A549 treated with dexamethasone at 1 μM for 4 hours (cell line): ENCODE data around the gene TRPV2. TPM values are rescaled to one million over a fixed set of nuclear protein-coding genes. Genes with fewer than 3 reads are reported as not detected.

ENCODE experiments used
- total RNA-seq: library from RNA; stranded (reverse); fragments of 200-300 nt; extraction: Qiagen RNA extraction; gene quantifications from 5 replicates; pipeline ENCODE4 v1.2.3, GENCODE V29; 2022

Gene TRPV2, protein sequence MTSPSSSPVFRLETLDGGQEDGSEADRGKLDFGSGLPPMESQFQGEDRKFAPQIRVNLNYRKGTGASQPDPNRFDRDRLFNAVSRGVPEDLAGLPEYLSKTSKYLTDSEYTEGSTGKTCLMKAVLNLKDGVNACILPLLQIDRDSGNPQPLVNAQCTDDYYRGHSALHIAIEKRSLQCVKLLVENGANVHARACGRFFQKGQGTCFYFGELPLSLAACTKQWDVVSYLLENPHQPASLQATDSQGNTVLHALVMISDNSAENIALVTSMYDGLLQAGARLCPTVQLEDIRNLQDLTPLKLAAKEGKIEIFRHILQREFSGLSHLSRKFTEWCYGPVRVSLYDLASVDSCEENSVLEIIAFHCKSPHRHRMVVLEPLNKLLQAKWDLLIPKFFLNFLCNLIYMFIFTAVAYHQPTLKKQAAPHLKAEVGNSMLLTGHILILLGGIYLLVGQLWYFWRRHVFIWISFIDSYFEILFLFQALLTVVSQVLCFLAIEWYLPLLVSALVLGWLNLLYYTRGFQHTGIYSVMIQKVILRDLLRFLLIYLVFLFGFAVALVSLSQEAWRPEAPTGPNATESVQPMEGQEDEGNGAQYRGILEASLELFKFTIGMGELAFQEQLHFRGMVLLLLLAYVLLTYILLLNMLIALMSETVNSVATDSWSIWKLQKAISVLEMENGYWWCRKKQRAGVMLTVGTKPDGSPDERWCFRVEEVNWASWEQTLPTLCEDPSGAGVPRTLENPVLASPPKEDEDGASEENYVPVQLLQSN
- total RNA-seq, result 0.27 to 0.70 TPM (median 0.55 TPM) in 5 replicates

DNA sequence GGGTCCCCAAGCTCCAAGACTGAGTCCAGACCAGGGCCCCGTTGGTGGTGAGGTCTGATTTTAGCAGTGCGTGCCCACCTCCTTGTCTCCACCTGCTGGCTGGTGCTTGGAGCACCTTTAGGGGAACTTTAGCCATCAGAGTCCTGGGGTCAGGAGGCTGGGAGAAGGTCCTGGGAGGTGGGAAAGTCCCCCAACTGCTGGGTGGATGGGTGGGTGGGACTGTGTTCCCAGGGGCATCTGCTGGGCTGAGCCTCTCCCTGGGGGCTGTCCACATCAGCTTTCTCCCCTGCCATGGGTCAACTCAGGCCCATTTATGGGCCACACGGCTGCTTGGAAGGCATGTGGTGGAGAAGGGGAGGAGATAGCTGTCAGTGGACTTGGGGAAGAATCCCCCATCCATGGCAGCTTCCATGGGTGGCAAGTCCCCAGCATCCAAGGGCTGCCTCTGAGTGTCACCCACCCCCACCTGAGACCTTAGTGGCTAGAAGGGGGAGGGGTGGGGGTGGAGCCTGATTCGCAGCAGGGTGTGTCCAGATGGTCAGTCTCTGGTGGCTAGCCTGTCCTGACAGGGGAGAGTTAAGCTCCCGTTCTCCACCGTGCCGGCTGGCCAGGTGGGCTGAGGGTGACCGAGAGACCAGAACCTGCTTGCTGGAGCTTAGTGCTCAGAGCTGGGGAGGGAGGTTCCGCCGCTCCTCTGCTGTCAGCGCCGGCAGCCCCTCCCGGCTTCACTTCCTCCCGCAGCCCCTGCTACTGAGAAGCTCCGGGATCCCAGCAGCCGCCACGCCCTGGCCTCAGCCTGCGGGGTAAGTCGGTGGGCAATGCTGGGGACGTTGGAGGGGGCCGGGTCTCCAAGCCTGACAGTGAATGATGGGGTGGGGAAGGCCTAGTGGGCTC lies at the start of gene TRPV2:
Gene TRPV2 (plus strand): TSS at position 541 of the 894 bp plus-strand sequence. CDS start 2,098 bp downstream, outside the sequence.

DNA sequence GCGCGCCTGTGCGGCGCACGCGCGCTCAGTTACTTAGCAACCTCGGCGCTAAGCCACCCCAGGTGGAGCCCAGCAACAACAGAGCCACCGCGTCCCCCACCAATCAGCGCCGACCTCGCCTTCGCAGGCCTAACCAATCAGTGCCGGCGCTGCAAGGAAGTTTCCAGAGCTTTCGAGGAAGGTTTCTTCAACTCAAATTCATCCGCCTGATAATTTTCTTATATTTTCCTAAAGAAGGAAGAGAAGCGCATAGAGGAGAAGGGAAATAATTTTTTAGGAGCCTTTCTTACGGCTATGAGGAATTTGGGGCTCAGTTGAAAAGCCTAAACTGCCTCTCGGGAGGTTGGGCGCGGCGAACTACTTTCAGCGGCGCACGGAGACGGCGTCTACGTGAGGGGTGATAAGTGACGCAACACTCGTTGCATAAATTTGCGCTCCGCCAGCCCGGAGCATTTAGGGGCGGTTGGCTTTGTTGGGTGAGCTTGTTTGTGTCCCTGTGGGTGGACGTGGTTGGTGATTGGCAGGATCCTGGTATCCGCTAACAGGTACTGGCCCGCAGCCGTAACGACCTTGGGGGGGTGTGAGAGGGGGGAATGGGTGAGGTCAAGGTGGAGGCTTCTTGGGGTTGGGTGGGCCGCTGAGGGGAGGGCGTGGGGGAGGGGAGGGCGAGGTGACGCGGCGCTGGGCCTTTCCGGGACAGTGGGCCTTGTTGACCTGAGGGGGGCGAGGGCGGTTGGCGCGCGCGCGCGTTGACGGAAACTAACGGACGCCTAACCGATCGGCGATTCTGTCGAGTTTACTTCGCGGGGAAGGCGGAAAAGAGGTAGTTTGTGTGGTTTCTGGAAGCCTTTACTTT lies 34.5 kb upstream of the TRPV2 start, which contains the start of gene UBB:
Gene UBB (plus strand): TSS at position 452 of the 856 bp plus-strand sequence. CDS start 817 bp downstream, outside the sequence.

Other genes starting within 250 kb of the TRPV2 start
- gene NCOR1, start 200.0 kb upstream of the TRPV2 start, total RNA-seq, result 75.8 to 93.6 TPM (median 83.5 TPM) in 5 replicates
- 12.9 to 22.3 TPM (median 14.4 TPM) in 5 replicates for gene PIGL, start 198.4 kb upstream of the TRPV2 start, total RNA-seq
- 131 to 143 TPM (median 142 TPM) in 5 replicates for gene CENPV, start 62.1 kb upstream of the TRPV2 start, total RNA-seq
- gene UBB, start 34.5 kb upstream of the TRPV2 start, total RNA-seq, result 1,680 to 2,292 TPM (median 1,765 TPM) in 5 replicates
- gene LRRC75A, start 76.6 kb downstream of the TRPV2 start, total RNA-seq, result 1.0 to 1.3 TPM (median 1.1 TPM) in 5 replicates
- 8.3 to 11.6 TPM (median 9.3 TPM) in 5 replicates for gene ZNF287, start 153.6 kb downstream of the TRPV2 start, total RNA-seq
- gene ZNF624, start 238.3 kb downstream of the TRPV2 start, total RNA-seq, result 0.98 to 1.8 TPM (median 1.4 TPM) in 5 replicates